Inferior parietal cortex (tissue), 1 donor: ENCODE results near the gene COMT.

Experiments
- DNase-seq: peaks from one replicate; pipeline ENCODE4 v3.0.0-alpha.2; 2016; ENCODE audit errors: extremely low spot score

The COMT gene

DNA sequence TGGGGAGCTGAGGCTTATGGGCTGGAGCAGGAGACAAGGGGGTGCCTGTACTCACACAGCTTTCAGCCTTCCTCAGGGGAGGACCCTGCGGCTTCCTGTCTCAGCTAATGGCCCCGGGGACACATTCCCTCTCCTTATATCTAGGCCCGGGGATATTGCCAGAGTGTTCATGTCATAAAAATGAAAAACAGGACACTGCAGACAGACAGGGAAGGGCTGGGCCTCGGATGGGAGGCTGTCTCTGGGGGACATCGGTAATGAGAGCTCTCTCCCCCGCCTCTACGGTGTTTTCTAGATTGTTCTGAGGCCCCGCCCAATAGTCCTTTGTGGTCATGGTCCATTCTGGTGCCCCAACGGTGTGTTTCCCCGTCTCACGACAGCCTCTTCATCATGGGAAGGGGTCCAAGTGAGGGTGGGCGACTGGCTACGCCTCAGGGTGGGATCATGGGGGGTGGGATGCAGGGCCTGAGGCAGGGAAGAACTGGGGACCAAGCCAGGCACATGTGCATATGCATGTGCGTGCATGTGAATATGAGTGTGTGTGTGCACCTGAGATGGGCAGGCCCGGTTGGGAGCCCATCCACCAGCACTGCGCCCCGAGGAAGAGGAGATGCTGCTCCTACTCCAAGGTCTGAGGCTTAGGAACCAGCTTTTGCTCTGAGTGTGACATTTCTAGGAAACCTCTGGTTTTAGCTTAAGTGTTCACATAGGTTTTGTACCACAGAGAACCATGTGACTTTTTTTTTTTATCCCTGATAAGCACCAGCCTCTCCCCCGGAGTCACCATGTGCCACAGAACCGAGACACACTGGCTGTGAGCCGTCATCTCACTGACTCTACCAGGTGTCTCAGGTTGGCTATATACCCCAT is 69.8 kb downstream of the COMT start:
- DNase-seq, result no peak

GRCh38 chr22:20011993-20012740 is 70.6 kb downstream of the COMT start:
- no peak for DNase-seq

DNA sequence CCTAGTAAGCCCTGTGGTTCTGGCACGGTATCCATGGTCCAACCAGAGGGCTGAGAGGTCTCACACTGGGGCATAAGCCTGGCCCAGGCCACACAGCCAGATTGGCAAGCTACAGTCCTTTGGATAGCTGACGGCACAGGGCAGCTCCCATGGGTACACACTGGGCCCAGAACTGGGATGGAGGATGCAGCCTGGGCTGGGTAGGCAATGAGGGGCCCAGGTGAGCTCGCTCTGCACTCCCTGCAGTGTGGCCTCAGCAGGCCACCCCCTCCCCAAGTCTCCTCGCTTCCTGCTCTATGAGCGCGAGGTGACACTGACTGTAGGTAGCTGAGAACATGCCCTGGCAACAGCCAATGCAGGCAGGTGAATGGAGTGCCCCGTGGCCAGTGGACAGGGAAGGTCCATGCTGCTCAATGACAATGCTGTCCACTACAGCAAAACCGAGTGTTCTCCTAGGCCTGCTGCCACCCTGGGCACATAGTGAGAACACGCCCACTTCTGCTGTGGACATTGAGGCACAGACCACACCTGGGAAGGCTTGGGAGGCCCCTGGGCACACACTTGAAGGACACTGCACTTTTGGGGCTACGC is 71.3 kb downstream of the COMT start:
- no peak for DNase-seq

DNA sequence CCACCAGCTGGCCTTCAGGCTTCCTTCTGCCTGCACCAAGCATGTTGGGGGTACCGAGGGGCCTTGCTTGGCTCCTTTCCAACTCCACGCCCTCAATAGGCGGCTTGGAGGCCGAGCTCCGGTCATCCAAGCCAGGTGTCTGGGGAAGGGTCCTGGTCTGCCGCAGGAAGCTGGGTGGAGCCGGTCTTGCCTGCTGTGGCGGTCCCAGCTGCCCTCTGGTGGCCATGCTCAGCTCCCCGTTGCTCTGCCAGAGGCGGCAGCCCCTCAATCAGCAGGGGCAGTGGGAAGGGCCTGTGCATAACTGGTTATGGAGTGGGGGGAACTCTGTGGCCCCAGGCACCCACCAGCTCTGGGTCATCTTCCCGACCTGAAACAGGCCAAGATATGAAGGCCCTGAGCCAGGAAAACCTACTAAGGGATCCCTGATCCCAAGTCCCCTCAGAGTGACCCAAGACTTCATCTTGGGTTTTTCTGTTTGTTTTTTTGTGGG is 71.9 kb downstream of the COMT start:
- DNase-seq, result peak; percentile 52

DNA sequence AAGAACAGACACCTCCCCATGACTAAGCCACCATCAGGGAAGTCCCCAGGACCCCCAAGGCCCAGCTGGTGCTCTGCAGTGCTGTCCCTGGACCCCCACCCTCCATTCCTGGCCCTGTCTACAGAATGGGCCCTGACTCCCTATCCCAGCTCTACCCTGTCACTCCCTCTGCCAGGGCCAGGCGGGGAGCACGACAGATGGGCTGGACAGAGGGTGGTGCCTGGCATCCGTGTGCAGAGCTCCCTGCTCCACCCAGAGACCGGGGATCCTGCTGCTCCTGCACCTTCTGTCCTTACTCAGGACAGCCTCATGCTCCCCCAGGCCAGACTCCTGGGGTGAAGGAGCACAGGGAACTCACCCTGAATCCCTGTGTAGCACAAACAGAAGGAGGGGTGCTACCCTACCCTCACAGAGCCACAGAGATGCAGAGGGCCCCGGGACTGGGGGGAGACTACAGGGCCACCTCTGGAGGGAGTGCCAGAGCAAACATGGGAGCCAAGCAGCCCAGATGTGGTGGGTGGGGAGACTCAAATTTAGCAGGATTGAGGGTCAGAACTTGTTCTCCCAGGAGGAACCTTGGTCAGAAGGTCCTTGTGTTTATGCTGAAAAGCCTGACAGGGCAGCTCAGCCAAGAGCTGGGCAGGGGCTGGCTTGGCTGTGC is 73.1 kb downstream of the COMT start:
- no peak for DNase-seq

DNA sequence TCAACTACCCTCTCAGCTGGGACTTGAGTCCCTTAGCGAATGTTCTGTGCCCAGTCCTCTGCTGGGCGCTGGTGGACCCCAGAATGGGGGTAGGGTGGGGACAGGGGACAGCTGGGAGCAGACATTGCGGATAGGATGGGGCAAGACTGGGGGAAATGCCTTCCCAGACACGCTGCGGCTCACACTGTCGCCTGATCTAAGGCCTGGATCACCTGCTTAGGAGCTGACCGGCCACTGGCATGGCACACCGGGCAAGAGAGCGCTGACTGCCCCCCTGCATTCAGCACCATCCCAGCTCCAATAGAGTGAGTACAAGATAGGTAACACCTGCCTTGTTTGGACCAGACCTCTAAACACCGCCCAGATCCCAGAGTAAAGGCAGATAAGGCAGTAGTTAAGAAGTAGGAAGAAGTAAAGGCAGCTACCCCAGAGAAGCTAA is 73.6 kb downstream of the COMT start:
- no peak for DNase-seq

DNA sequence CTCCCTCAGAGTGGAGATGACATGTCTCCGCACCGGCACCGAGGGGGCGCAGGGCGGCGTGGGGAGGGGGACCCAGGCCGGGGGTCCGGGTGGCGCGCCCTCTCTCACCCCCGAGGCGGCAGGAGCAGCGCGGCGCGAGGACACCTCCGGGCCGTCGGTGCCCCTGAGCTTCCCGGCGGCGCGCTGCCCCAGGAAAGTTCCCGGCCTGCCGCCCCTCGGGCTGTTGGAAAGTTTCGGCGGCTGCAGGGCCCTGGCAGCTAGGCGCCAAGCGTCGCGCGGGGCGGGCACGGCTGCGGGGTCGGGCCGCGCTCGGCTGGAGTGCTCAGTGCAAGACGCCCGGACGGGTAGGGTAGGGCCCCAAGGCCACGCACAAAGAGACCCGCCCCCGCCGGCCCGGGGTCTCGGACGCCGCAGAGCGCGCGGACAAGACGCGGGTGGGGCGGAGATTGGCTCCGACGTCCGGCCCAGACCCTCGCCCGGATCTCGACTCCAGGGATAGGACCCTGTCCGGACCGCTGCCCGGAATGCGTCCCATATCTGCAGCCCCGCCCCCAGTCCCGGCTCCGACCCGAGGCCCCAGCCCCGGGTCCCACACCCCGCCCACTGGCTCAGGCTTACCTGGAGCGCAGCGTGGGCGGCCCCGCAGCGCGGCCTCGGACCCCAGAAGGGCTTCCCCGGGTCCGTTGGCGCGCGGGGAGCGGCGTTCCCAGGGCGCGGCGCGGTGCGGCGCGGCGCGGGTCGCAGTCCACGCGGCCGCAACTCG is 74.6 kb downstream of the COMT start:
- DNase-seq, result no peak

DNA sequence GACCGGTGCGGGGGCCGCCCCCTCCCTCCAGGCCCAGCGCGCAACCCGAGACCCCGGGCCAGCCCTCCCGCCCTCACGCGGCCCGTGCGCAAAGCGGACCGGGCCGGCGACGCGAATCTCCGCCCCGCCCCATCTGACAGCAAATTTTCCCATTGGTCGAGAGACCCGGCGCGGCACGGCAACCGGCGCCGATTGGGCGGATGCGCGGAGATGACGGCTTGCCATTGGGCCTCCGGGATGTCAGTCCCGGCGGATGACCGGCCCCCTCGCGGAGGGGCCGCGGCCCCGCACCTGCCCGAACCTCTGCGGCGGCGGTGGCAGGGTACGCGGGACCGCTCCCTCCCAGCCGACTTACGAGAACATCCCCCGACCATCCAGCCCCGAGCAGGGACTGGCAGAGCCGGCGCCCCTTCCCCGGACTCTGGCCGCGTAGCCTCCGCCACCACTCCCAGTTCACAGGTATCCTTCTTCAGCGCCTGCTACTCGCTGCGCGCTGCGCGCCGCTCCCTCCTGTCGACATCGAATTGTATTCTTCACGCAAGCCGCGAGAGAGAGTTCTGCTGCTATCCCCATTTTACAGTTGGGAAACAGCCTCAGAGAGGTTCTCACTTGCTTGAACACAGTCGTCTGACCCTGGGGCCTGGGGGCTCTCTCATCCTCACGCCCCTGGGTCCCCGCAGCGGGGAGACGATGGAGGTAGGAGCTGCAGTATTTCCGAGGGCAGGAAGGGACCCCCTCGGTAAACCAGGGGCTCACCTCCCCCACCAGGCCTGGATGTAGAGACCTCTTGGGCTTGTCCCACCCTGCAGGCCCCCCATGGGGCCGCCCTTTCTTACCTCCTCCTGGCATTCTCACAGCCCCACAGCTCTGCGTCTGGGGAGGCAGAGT is 75.4 kb downstream of the COMT start, which contains the start of gene ARVCF:
ARVCF (minus strand) TSS at position 90 of the 888 bp plus-strand sequence. CDS start 26,029 bp downstream, outside the sequence.
- DNase-seq, result peak; percentile 95

DNA sequence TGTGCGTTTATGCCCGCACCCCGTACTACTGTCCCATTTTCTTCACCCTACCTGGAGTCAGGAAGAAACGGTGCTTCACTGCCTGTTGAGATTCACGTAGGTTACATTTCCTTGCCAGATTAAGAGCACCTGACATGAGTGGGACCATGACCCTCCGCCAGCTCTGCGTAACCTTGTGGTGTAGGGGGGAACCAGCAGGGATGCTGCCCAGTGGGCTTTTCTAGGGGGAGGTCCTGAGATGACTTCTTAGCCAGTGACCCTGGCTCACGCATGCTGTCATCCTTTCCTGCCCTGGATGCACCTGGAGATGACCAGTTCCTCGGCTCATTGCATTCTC is 76.0 kb downstream of the COMT start:
- DNase-seq, result no peak

DNA sequence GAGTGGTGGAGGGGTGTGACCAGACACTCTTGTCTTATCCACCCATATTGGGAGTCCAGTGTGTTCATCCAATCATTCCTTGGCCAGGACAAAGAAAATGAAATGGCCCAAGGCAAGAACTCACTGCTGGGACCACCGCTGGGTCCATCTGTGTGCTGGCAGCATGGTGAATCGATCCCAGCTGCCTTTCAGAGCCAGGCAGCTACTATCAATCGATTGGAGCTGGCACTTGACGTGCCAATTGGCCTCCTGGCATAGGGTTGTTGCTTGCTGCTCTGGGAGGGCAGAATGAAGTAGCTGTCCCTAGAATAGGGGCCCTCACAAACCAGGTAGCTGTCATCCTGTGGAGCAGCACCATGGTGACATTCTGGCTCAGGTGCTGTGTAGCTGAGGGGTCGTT is 76.4 kb downstream of the COMT start:
- no peak for DNase-seq
